Neural progenitor cell (in vitro differentiated cells): ENCODE data around the gene KIAA2012.

Experiments
- EZH2 ChIP-seq: fragments of 200-600 bp; sonication (generic); IDR thresholded peaks from 2 replicates; pipeline ENCODE4 v1.6.1; 2017; ENCODE audit warnings: antibody characterized with exemption, mild to moderate bottlenecking, moderate library complexity
- EZH2phosphoT487 ChIP-seq: fragments of 200-600 bp; sonication (generic); IDR thresholded peaks from 2 replicates; pipeline ENCODE4 v1.6.1; 2017; ENCODE audit warnings: antibody characterized with exemption
- TF ChIP-seq, protein P1 (sequence below): fragments of 200-600 bp; sonication (generic); IDR thresholded peaks from 2 replicates; pipeline ENCODE4 v1.5.1; 2017; ENCODE audit warnings: antibody characterized with exemption, mild to moderate bottlenecking

DNA sequence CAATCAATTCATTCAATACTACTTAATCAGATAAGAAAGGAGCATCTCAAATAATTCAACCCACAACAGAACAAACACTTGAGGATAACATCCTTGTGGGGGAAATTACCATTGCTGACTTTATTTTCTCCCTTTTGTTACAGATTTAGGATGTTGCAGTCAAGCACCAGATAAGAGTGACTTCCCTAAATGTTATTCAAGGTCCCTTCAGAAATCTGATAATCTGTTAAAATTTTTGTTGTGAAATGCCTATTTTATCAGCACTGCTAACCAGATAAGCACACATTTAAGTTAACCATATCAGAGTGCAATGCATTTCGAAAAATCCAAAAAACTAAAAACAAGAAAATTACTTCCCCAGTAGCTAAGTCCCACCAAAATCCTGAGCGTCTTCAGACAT lies 131.8 kb downstream of the KIAA2012 start:
- TF ChIP-seq EZH2 (no peak), EZH2phosphoT487 (no peak)
- TF ChIP-seq, protein P1, sequence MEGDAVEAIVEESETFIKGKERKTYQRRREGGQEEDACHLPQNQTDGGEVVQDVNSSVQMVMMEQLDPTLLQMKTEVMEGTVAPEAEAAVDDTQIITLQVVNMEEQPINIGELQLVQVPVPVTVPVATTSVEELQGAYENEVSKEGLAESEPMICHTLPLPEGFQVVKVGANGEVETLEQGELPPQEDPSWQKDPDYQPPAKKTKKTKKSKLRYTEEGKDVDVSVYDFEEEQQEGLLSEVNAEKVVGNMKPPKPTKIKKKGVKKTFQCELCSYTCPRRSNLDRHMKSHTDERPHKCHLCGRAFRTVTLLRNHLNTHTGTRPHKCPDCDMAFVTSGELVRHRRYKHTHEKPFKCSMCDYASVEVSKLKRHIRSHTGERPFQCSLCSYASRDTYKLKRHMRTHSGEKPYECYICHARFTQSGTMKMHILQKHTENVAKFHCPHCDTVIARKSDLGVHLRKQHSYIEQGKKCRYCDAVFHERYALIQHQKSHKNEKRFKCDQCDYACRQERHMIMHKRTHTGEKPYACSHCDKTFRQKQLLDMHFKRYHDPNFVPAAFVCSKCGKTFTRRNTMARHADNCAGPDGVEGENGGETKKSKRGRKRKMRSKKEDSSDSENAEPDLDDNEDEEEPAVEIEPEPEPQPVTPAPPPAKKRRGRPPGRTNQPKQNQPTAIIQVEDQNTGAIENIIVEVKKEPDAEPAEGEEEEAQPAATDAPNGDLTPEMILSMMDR = no peak
